PC-3 (cell line): ENCODE measurements around the gene TALDO1. TPM values are rescaled to one million over a fixed set of nuclear protein-coding genes. Genes with fewer than 3 reads are reported as not detected.

Source experiments
- ATAC-seq: fragments of 200-7000 bp; cut with Tn5 transposase; 2 replicates; pipeline ENCODE4 v1.9.1; 2020; ENCODE audit warnings: mild to moderate bottlenecking, moderate library complexity
- BruUV-seq: library from RNA; stranded (reverse); fragments of 400-500 nt; replicated peaks from 2 replicates; lab custom pipeline; 2021; lab: Mats Ljungman, UMichigan
- CTCF ChIA-PET: fragments of 300-600 bp; sonication (Branson Sonifier 250); formaldehyde crosslinking; loops from one replicate; lab custom pipeline; 2022; ENCODE audit warnings: antibody characterized with exemption; lab: Charles Lee
- POLR2A ChIA-PET: fragments of 300-600 bp; sonication (Branson Sonifier 250); formaldehyde crosslinking; loops from one replicate; lab custom pipeline; 2022; ENCODE audit warnings: antibody characterized with exemption; ENCODE audit not compliant: unreplicated experiment; lab: Charles Lee
- DNase-seq: peaks from one replicate; pipeline ENCODE4 v3.0.0-alpha.2; 2015
- H2AFZ ChIP-seq: fragments of 300-600 bp; sonication (generic); 2 replicates; pipeline ENCODE4 v1.6.0; 2016; ENCODE audit warnings: antibody characterized with exemption, low read length
- H3F3A ChIP-seq: fragments of 300-600 bp; sonication (generic); one replicate; pipeline ENCODE4 v1.6.0; 2017; ENCODE audit warnings: antibody characterized with exemption, low read length, control low read depth, mild to moderate bottlenecking; ENCODE audit not compliant: unreplicated experiment
- H3K27ac ChIP-seq: fragments of 300-600 bp; sonication (generic); 2 replicates; pipeline ENCODE4 v1.5.1; 2016; ENCODE audit warnings: mild to moderate bottlenecking, low read length
- H3K27me3 ChIP-seq: fragments of 300-600 bp; sonication (generic); 2 replicates; pipeline ENCODE4 v1.6.1; 2016; ENCODE audit warnings: low read length, mixed read lengths
- H3K36me3 ChIP-seq: fragments of 300-600 bp; sonication (generic); 2 replicates; pipeline ENCODE4 v1.6.1; 2016; ENCODE audit warnings: low read depth, mixed run types, low read length, mixed read lengths
- H3K4me1 ChIP-seq: fragments of 300-600 bp; sonication (generic); 2 replicates; pipeline ENCODE4 v1.5.1; 2016; ENCODE audit warnings: low read length; ENCODE audit not compliant: insufficient read depth
- H3K4me2 ChIP-seq: fragments of 300-600 bp; sonication (generic); 2 replicates; pipeline ENCODE4 v1.6.0; 2016; ENCODE audit warnings: low read length
- H3K4me3 ChIP-seq: fragments of 300-600 bp; sonication (generic); 2 replicates; pipeline ENCODE4 v1.5.1; 2016; ENCODE audit warnings: mild to moderate bottlenecking, low read length, mixed read lengths
- H3K79me2 ChIP-seq: fragments of 300-600 bp; sonication (generic); 2 replicates; pipeline ENCODE4 v1.6.1; 2017; ENCODE audit warnings: low read length, mixed read lengths
- H3K9ac ChIP-seq: fragments of 300-600 bp; sonication (generic); 2 replicates; pipeline ENCODE4 v1.6.0; 2016; ENCODE audit warnings: mild to moderate bottlenecking, low read length
- H3K9me2 ChIP-seq: fragments of 300-600 bp; sonication (generic); replicated peaks from 2 replicates; pipeline ENCODE4 v1.6.1; 2016; ENCODE audit warnings: mixed run types, low read length, mixed read lengths
- H3K9me3 ChIP-seq: fragments of 300-600 bp; sonication (generic); 2 replicates; pipeline ENCODE4 v1.6.1; 2016; ENCODE audit warnings: low read length, mixed read lengths
- H4K20me1 ChIP-seq: fragments of 300-600 bp; sonication (generic); 2 replicates; pipeline ENCODE4 v1.6.1; 2016; ENCODE audit warnings: low read length, mixed read lengths
- EZH2 ChIP-seq: fragments of 300-600 bp; sonication (generic); IDR thresholded peaks from one replicate; pipeline ENCODE4 v1.6.1; 2017; ENCODE audit warnings: antibody characterized with exemption, mild to moderate bottlenecking, low read length; ENCODE audit not compliant: unreplicated experiment
- EZH2phosphoT487 ChIP-seq: fragments of 300-600 bp; sonication (generic); IDR thresholded peaks from 2 replicates; pipeline ENCODE4 v1.6.1; 2018; ENCODE audit warnings: mild to moderate bottlenecking, antibody characterized with exemption, low read length, borderline replicate concordance
- intact Hi-C: fragments of 100-400 bp; cut with micrococcal nuclease; formaldehyde crosslinking; loops from 2 replicates; pipeline ENCODE4 v1.9.0; 2023
- total RNA-seq: library from RNA; depleted of rRNA; stranded (reverse); fragments of >200 nt; gene quantifications from 2 replicates; pipeline ENCODE4 v1.2.3, GENCODE V29; 2014
- TF ChIP-seq, protein P1 (sequence below): fragments of 300-600 bp; sonication (generic); conservative IDR thresholded peaks from 2 replicates; pipeline ENCODE4 v1.5.1; 2017; ENCODE audit warnings: antibody characterized with exemption, low read depth, mild to moderate bottlenecking, low read length

TALDO1 gene
- total RNA-seq, 1 experiment from 2014 or later = 326 TPM

DNA sequence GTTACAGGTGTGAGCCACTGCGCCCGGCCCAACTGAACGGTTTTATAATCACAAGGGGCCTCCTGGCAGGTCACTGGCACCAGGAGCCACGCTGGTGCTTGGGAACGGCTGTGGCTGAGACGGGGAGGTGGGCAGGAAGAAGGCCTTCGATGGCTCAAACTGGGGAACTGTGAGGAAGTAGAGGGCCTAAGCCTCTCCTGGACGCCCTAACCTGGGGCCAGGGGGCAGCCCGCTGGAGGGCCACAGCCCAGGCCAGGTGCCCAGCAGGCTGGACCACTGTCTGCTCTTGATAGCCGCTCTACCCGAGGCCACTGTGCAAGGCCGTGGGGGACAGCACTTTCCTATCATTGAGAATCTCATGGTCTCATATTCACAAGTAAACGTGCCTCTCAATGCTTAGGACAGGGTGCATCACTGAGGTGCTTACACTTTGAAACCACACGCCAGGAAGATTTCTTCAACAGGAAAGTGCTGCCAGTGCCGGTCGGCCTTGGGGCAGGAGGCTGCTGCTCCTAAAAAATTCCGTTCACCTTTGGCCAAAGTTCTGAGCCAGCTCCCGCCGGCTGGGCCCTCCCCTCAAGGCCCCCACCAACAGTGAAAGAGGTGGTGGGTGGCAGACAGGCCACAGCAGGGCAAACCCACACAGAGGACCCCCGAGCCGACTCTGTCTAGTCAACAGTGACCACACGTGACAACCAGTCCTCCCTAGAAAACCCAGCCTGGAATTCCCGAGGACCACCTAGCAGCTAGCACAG is 22.8 kb downstream of the TALDO1 start:
- BruUV-seq = TSS peak; percentile 14
- POLR2A ChIA-PET = no interaction called here
- Histone ChIP-seq H3K79me2 (peaks cover 41% of the 10 kb centered on the region), H3K36me3 (peaks cover 35% of the 10 kb centered on the region), H4K20me1 (peaks cover 20% of the 10 kb centered on the region), H3K9me2 (no peaks in the 10 kb centered on the region), H2AFZ (no peak overlapping the region), H3K4me1 (peaks cover 9% of the 10 kb centered on the region), H3K4me3 (no peak overlapping the region), H3K9ac (no peak overlapping the region), H3K27me3 (no peaks in the 10 kb centered on the region), H3K9me3 (no peaks in the 10 kb centered on the region), H3F3A (no peaks in the 10 kb centered on the region), H3K4me2 (no peak overlapping the region), H3K27ac (no peak overlapping the region)
- TF ChIP-seq EZH2phosphoT487 (no peak), EZH2 (no peak)
- TF ChIP-seq, protein P1, sequence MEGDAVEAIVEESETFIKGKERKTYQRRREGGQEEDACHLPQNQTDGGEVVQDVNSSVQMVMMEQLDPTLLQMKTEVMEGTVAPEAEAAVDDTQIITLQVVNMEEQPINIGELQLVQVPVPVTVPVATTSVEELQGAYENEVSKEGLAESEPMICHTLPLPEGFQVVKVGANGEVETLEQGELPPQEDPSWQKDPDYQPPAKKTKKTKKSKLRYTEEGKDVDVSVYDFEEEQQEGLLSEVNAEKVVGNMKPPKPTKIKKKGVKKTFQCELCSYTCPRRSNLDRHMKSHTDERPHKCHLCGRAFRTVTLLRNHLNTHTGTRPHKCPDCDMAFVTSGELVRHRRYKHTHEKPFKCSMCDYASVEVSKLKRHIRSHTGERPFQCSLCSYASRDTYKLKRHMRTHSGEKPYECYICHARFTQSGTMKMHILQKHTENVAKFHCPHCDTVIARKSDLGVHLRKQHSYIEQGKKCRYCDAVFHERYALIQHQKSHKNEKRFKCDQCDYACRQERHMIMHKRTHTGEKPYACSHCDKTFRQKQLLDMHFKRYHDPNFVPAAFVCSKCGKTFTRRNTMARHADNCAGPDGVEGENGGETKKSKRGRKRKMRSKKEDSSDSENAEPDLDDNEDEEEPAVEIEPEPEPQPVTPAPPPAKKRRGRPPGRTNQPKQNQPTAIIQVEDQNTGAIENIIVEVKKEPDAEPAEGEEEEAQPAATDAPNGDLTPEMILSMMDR = no peak
- ATAC-seq (no peak), DNase-seq (no peak)
- intact Hi-C loops = no loop called here
- CTCF ChIA-PET = no interaction called here

GRCh38 chr11:770642-771616 is 23.7 kb downstream of the TALDO1 start:
- no TSS peak for BruUV-seq
- no peaks in the 10 kb centered on the region for H3F3A ChIP-seq
- no peaks in the 10 kb centered on the region for H3K9me3 ChIP-seq
- H3K9ac ChIP-seq = no peak overlapping the region
- peaks cover 17% of the 10 kb centered on the region for H3K4me1 ChIP-seq
- no peak for DNase-seq
- CTCF ChIA-PET = no interaction called here
- no peak overlapping the region for H3K4me3 ChIP-seq
- H3K27ac ChIP-seq = no peak overlapping the region
- H3K9me2 ChIP-seq = no peaks in the 10 kb centered on the region
- ATAC-seq = no peak
- peaks cover 49% of the 10 kb centered on the region for H3K79me2 ChIP-seq
- H4K20me1 ChIP-seq = peaks cover 26% of the 10 kb centered on the region
- H3K36me3 ChIP-seq = peaks cover 35% of the 10 kb centered on the region; the same call in 1 of the 2 replicates
- H3K4me2 ChIP-seq = no peak overlapping the region
- no peak overlapping the region for H2AFZ ChIP-seq
- intact Hi-C loops = no loop called here
- no peaks in the 10 kb centered on the region for H3K27me3 ChIP-seq
- POLR2A ChIA-PET = no interaction called here
- TF ChIP-seq, protein P1 = no peak
